HEK293 (cell line): Measurements from ENCODE around the gene RASL10B.

ENCODE experiments used
- KLF16 ChIP-seq: fragments of 450-650 bp; formaldehyde crosslinking; IDR thresholded peaks from 2 replicates; pipeline ENCODE4 v1.5.1; 2017; ENCODE audit warnings: missing biosample characterization, missing genetic modification characterization
- PATZ1 ChIP-seq: fragments of 450-650 bp; formaldehyde crosslinking; IDR thresholded peaks from 2 replicates; pipeline ENCODE4 v1.5.1; 2016; ENCODE audit warnings: missing biosample characterization, missing genetic modification characterization
- REST ChIP-seq: fragments of 450-650 bp; formaldehyde crosslinking; IDR thresholded peaks from 2 replicates; pipeline ENCODE4 v1.5.1; 2016; ENCODE audit warnings: missing biosample characterization, missing genetic modification characterization
- WT1 ChIP-seq: fragments of 450-650 bp; formaldehyde crosslinking; IDR thresholded peaks from 2 replicates; pipeline ENCODE4 v1.5.1; 2016; ENCODE audit warnings: missing biosample characterization, missing genetic modification characterization
- ZBTB1 ChIP-seq: fragments of 450-650 bp; formaldehyde crosslinking; IDR thresholded peaks from 2 replicates; pipeline ENCODE4 v1.5.1; 2016; ENCODE audit warnings: missing biosample characterization, missing genetic modification characterization
- ZBTB21 ChIP-seq: fragments of 450-650 bp; formaldehyde crosslinking; IDR thresholded peaks from 2 replicates; pipeline ENCODE4 v1.5.1; 2017; ENCODE audit warnings: missing biosample characterization, missing genetic modification characterization
- ZNF10 ChIP-seq: fragments of 450-650 bp; formaldehyde crosslinking; IDR thresholded peaks from 2 replicates; pipeline ENCODE4 v1.5.1; 2017; ENCODE audit warnings: missing biosample characterization, missing genetic modification characterization
- ZNF132 ChIP-seq: fragments of 450-650 bp; formaldehyde crosslinking; IDR thresholded peaks from 2 replicates; pipeline ENCODE4 v1.5.1; 2017; ENCODE audit warnings: missing biosample characterization, missing genetic modification characterization, borderline replicate concordance
- ZNF148 ChIP-seq: fragments of 450-650 bp; formaldehyde crosslinking; IDR thresholded peaks from 2 replicates; pipeline ENCODE4 v1.5.0; 2017; ENCODE audit warnings: missing biosample characterization, missing genetic modification characterization, borderline replicate concordance
- ZNF175 ChIP-seq: fragments of 450-650 bp; formaldehyde crosslinking; IDR thresholded peaks from 2 replicates; pipeline ENCODE4 v1.5.1; 2016; ENCODE audit warnings: missing biosample characterization, missing genetic modification characterization
- ZNF2 ChIP-seq: fragments of 450-650 bp; formaldehyde crosslinking; IDR thresholded peaks from 2 replicates; pipeline ENCODE4 v1.5.1; 2016; ENCODE audit warnings: missing biosample characterization, missing genetic modification characterization
- ZNF26 ChIP-seq: fragments of 450-650 bp; formaldehyde crosslinking; IDR thresholded peaks from 2 replicates; pipeline ENCODE4 v1.5.1; 2016; ENCODE audit warnings: missing biosample characterization, missing genetic modification characterization
- ZNF274 ChIP-seq, 2 experiments: fragments of 200-500 bp in 1 of 2; fragments of 450-650 bp in 1 of 2; sonication (Bioruptor generic) in 1 of 2; formaldehyde crosslinking in 1 of 2; IDR thresholded peaks; 2 replicates each; pipeline versions ENCODE4 v1.5.1 to v1.6.1; 2014 to 2016; ENCODE audit warnings: borderline replicate concordance in 1 of 2, inconsistent platforms in 1 of 2, low read length in 1 of 2, missing biosample characterization in 1 of 2, missing genetic modification characterization in 1 of 2
- ZNF280C ChIP-seq: fragments of 450-650 bp; formaldehyde crosslinking; IDR thresholded peaks from 2 replicates; pipeline ENCODE4 v1.5.1; 2016; ENCODE audit warnings: missing biosample characterization, missing genetic modification characterization
- ZNF341 ChIP-seq: fragments of 450-650 bp; formaldehyde crosslinking; IDR thresholded peaks from 2 replicates; pipeline ENCODE4; 2016; ENCODE audit warnings: low read depth, missing biosample characterization, missing genetic modification characterization
- ZNF354C ChIP-seq: fragments of 450-650 bp; formaldehyde crosslinking; IDR thresholded peaks from 2 replicates; pipeline ENCODE4 v1.5.1; 2016; ENCODE audit warnings: missing biosample characterization, missing genetic modification characterization, low read depth, borderline replicate concordance
- ZNF510 ChIP-seq: fragments of 450-650 bp; formaldehyde crosslinking; IDR thresholded peaks from 2 replicates; pipeline ENCODE4 v1.5.1; 2018; ENCODE audit warnings: mild to moderate bottlenecking, missing genetic modification characterization, missing biosample characterization; ENCODE audit not compliant: insufficient replicate concordance
- ZNF571 ChIP-seq: fragments of 450-650 bp; formaldehyde crosslinking; IDR thresholded peaks from 2 replicates; pipeline ENCODE4 v1.5.0; 2017; ENCODE audit warnings: missing biosample characterization, missing genetic modification characterization
- ZNF654 ChIP-seq: fragments of 450-650 bp; formaldehyde crosslinking; IDR thresholded peaks from 2 replicates; pipeline ENCODE4 v1.5.1; 2016; ENCODE audit warnings: low read depth, missing biosample characterization, missing genetic modification characterization
- ZNF664 ChIP-seq: fragments of 450-650 bp; formaldehyde crosslinking; IDR thresholded peaks from 2 replicates; pipeline ENCODE4 v1.5.1; 2016; ENCODE audit warnings: missing biosample characterization, missing genetic modification characterization
- ZNF777 ChIP-seq: fragments of 450-650 bp; formaldehyde crosslinking; IDR thresholded peaks from 2 replicates; pipeline ENCODE4 v1.5.1; 2017; ENCODE audit warnings: missing biosample characterization, missing genetic modification characterization, borderline replicate concordance
- ZNF785 ChIP-seq: fragments of 450-650 bp; formaldehyde crosslinking; IDR thresholded peaks from 2 replicates; pipeline ENCODE4 v1.5.1; 2016; ENCODE audit warnings: missing biosample characterization, missing genetic modification characterization
- ZSCAN16 ChIP-seq: fragments of 450-650 bp; formaldehyde crosslinking; IDR thresholded peaks from 2 replicates; pipeline ENCODE4 v1.5.1; 2016; ENCODE audit warnings: missing biosample characterization, missing genetic modification characterization
- ZSCAN18 ChIP-seq: fragments of 450-650 bp; formaldehyde crosslinking; IDR thresholded peaks from 2 replicates; pipeline ENCODE4 v1.5.1; 2016; ENCODE audit warnings: missing biosample characterization, missing genetic modification characterization
- ZSCAN23 ChIP-seq: fragments of 450-650 bp; formaldehyde crosslinking; IDR thresholded peaks from 2 replicates; pipeline ENCODE4 v1.5.1; 2016; ENCODE audit warnings: missing biosample characterization, missing genetic modification characterization

RASL10B gene

GRCh38 chr17:35764123-35764991, 32.9 kb downstream of the RASL10B start (continued):
- TF ChIP-seq ZNF148 (tag by site-specific recombination): no peak
- TF ChIP-seq ZNF777 (tag by site-specific recombination): peak; percentile 93
- TF ChIP-seq ZNF785 (tag by site-specific recombination): peak; percentile 67; the same call in 1 of the 2 replicates
- no peak for TF ChIP-seq ZNF10 (tag by site-specific recombination)
- no peak; the same call in 1 of the 2 replicates for TF ChIP-seq ZNF341 (tag by site-specific recombination)
- TF ChIP-seq KLF16: peak; percentile 67
- no peak for TF ChIP-seq ZNF132 (tag by site-specific recombination)
- TF ChIP-seq ZSCAN16 (tag by site-specific recombination): no peak
- TF ChIP-seq PATZ1 (tag by site-specific recombination): peak; percentile 91
- no peak for TF ChIP-seq ZNF571 (tag by site-specific recombination)
- TF ChIP-seq ZBTB21: 0 out of 2 replicates have a peak, but pooled peaks have one; percentile 27
- TF ChIP-seq ZNF175 (tag by site-specific recombination): no peak
- no peak for TF ChIP-seq WT1 (tag by site-specific recombination)
- no peak for TF ChIP-seq ZBTB1 (tag by site-specific recombination)
- no peak for TF ChIP-seq ZNF510 (tag by site-specific recombination)
- peak; percentile 49 for TF ChIP-seq ZNF654 (tag by site-specific recombination)
- TF ChIP-seq ZNF274 (IDR thresholded peaks at IDR 0.05; ENCODE audit: low read length): no peak
- no peak; the same call in 1 of the 2 replicates for TF ChIP-seq ZNF274 (tag by site-specific recombination; IDR thresholded peaks at IDR 0.05; ENCODE audit: borderline replicate concordance)
- TF ChIP-seq REST: peak; percentile 66; the same call in 1 of the 2 replicates
- TF ChIP-seq ZSCAN23 (tag by site-specific recombination): no peak
- no peak for TF ChIP-seq ZNF280C
- no peak for TF ChIP-seq ZNF664 (tag by site-specific recombination)
- TF ChIP-seq ZSCAN18 (tag by site-specific recombination): no peak
- no peak for TF ChIP-seq ZNF354C (tag by site-specific recombination)
- no peak for TF ChIP-seq ZNF26
- peak; percentile 79; the same call in 1 of the 2 replicates for TF ChIP-seq ZNF2
